Activated T-helper 1 cell treated with anti-CD3 and anti-CD28 coated beads, Interleukin-12 subunit alpha, Interleukin-12 subunit beta, Interleukin-2, Interleukin-4 antibody, amounts not matched to agents 30 ng/mL and 10 ng/mL and 1 ng/mL, durations not matched to agents 14 hours and 24 hours and 36 hours (primary cell): Measurements from ENCODE around the gene UBR7. TPM values are rescaled to one million over a fixed set of nuclear protein-coding genes. Genes with fewer than 3 reads are reported as not detected.

Source experiments
- DNase-seq: peaks from one replicate; pipeline ENCODE4 v3.0.0; 2021; ENCODE audit warnings: low spot score
- H3K27ac Mint-ChIP-seq: one replicate; pipeline ENCODE4 v1.8.0; 2021; ENCODE audit warnings: mild to moderate bottlenecking, mixed read lengths
- H3K27me3 Mint-ChIP-seq: one replicate; pipeline ENCODE4 v1.8.0; 2022; ENCODE audit warnings: mild to moderate bottlenecking, moderate library complexity, mixed read lengths; ENCODE audit not compliant: insufficient read depth
- H3K36me3 Mint-ChIP-seq: one replicate; pipeline ENCODE4 v1.8.0; 2021; ENCODE audit warnings: low read depth, mixed read lengths
- H3K4me1 Mint-ChIP-seq: one replicate; pipeline ENCODE4 v1.8.0; 2021; ENCODE audit warnings: low read depth, mixed read lengths
- H3K4me3 Mint-ChIP-seq: one replicate; pipeline ENCODE4 v1.8.0; 2021; ENCODE audit warnings: mild to moderate bottlenecking, moderate library complexity, mixed read lengths
- H3K9me3 Mint-ChIP-seq: one replicate; pipeline ENCODE4 v1.8.0; 2021; ENCODE audit warnings: mixed read lengths
- intact Hi-C: fragments of 100-400 bp; cut with micrococcal nuclease; formaldehyde crosslinking; loops from one replicate; pipeline ENCODE4 v1.15.1; 2024
- total RNA-seq: library from RNA; stranded (reverse); gene quantifications from 2 replicates; pipeline ENCODE4 v1.2.3, GENCODE V29; 2022

UBR7 gene
- total RNA-seq, 1 donor from 2014 or later = 30.1 TPM

DNA sequence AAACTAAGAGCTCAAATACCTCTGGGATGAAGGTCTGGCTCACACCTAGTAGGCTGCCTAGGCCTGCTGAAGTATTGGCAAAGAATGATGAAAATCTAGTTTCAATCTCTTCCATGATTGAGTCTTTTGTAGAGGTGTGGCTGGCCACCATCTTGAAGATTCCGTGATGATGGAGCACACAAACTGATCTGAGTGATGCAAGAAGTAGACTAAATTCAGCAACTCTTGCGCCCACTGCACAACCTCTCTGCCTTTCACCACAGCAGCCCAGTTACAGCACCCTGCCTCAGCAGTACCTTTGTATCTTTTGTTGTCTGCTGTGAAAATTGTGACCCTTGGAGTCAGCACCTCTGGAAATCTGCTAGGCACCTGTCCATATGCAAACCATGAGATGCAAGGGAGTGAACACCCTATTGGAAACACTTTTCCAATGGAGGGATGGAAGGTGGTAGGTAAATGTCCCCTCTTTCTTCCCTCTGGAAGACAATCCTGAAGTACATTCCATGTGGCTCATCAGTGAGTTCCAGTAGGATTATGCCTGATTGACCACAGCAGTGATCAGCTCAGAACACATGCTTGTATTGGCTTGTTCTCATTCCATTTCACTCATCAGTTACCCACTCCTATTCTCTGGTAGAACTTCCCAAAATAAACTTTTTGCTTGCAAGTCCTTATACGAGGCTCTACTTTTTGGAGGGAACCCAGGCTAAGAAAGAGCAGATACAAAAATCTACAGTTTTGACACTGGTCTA, 67.2 kb downstream of the UBR7 start:
- intact Hi-C loops = no loop called here
- DNase-seq = no peak
- Mint-ChIP-seq H3K4me1 (peaks cover 6% of the 10 kb centered on the region), H3K9me3 (no peaks in the 10 kb centered on the region), H3K27ac (no peak overlapping the region), H3K27me3 (no peaks in the 10 kb centered on the region), H3K36me3 (peaks cover 2% of the 10 kb centered on the region), H3K4me3 (no peak overlapping the region)

GRCh38 chr14:93276031-93276716, 69.1 kb downstream of the UBR7 start:
- no peaks in the 10 kb centered on the region for H3K9me3 Mint-ChIP-seq
- H3K4me3 Mint-ChIP-seq = no peak overlapping the region
- peaks cover 2% of the 10 kb centered on the region for H3K36me3 Mint-ChIP-seq
- intact Hi-C loops = no loop called here
- H3K27ac Mint-ChIP-seq = no peak overlapping the region
- H3K4me1 Mint-ChIP-seq = peaks cover 6% of the 10 kb centered on the region
- no peaks in the 10 kb centered on the region for H3K27me3 Mint-ChIP-seq
- no peak for DNase-seq

Other genes with a start within 250 kb of the UBR7 start
- gene ITPK1, start 91.3 kb upstream of the UBR7 start, total RNA-seq = 71.0 and 77.3 TPM in 2 replicates
- gene MOAP1, start 22.4 kb upstream of the UBR7 start, total RNA-seq = 16.8 and 18.4 TPM in 2 replicates
- 13.1 and 14.1 TPM in 2 replicates for gene LYSET, start 21.9 kb upstream of the UBR7 start, total RNA-seq
- gene GON7, start 191 bp upstream of the UBR7 start, total RNA-seq = 14.8 and 15.7 TPM in 2 replicates
- 20.6 and 22.8 TPM in 2 replicates for gene BTBD7, start 125.8 kb downstream of the UBR7 start, total RNA-seq
- gene COX8C, start 139.9 kb downstream of the UBR7 start, total RNA-seq = not detected in 2 replicates
- 0.02 and 0.03 TPM in 2 replicates for gene UNC79, start 223.7 kb downstream of the UBR7 start, total RNA-seq